ENCODE results near the gene C19orf53. TPM values are rescaled to one million over a fixed set of nuclear protein-coding genes. Genes with fewer than 3 reads are reported as not detected.

Gene C19orf53
- total and polyA plus RNA-seq, 9 of the 15 experiments (the other 6 are each of a cell fraction or from before 2014, with no cell fraction given), result 98.5 to 441 (median 164) TPM

GRCh38 chr19:13799669-13800068 is 25.4 kb downstream of the C19orf53 start:
- ChIA-PET CTCF (ENCODE audit: low intra/inter-chr PET ratio) (no interaction called here), POLR2A (interaction anchor here (2.7 kb wide), 1 partner anchor 11 kb away, joined by 11 read pairs; no protein-coding TSS in a partner anchor)
- intact Hi-C loops (cut with micrococcal nuclease), result no loop called here
- H3K9me1 ChIP-seq (ENCODE audit: control insufficient read depth, insufficient read depth, low read length), result no peaks in the 10 kb centered on the region
- H3K79me2 ChIP-seq (ENCODE audit: control insufficient read depth, insufficient read depth, low read length), result no peaks in the 10 kb centered on the region
- H4K20me1 ChIP-seq (replicated peaks; ENCODE audit: control insufficient read depth, insufficient read depth, low read length), result no peaks in the 10 kb centered on the region
- DNase-seq (ENCODE audit: extremely low read depth in 1 of 4, low spot score in 3 of 4), result no peak
- H3K9ac ChIP-seq (ENCODE audit: insufficient read depth in 1 of 2, low read depth in 2 of 2, low read length in 2 of 2), result no peak overlapping the region
- FAIRE-seq, result no peak
- no peak overlapping the region for H3K27ac ChIP-seq (ENCODE audit: extremely low read depth, low read depth, low read length)
- 100% methylated on average over 5 of the region's 22 CpGs for WGBS (ENCODE audit: insufficient coverage, low coverage, missing lambda C conversion rate)
- in situ Hi-C loops (cut with MboI), result no loop called here
- no peak overlapping the region for H2AFZ ChIP-seq (ENCODE audit: low read depth, low read length)
- no peaks in the 10 kb centered on the region for H3K27me3 ChIP-seq (ENCODE audit: control insufficient read depth in 2 of 2, insufficient read depth in 2 of 2, low read length in 2 of 2)
- H3K4me1 ChIP-seq (replicated peaks in 1 of 2; ENCODE audit: control insufficient read depth in 2 of 2, insufficient read depth in 2 of 2, low read length in 2 of 2), result peaks cover 15 to 36% of the 10 kb centered on the region in 2 experiments; a peak in 4 of 5 replicates
- H3K4me3 ChIP-seq, result no peak overlapping the region
- no peak overlapping the region for H3K4me2 ChIP-seq (ENCODE audit: insufficient read depth, low read length)
- H3K9me3 ChIP-seq (replicated peaks; ENCODE audit: control insufficient read depth, insufficient read depth, low read depth, low read length), result no peaks in the 10 kb centered on the region
- ATAC-seq, result no peak
- no peaks in the 10 kb centered on the region for H3K36me3 ChIP-seq (ENCODE audit: control insufficient read depth, insufficient read depth, low read length)
- BruUV-seq (replicated peaks), result no TSS peak
- TF ChIP-seq GTF2A2 (tag; IDR thresholded peaks at IDR 0.05), result no peak
- no peak for TF ChIP-seq SNAPC5 (CRISPR knock-in tag; IDR thresholded peaks at IDR 0.05)
- no peak for TF ChIP-seq ZNF589 (CRISPR knock-in tag; IDR thresholded peaks at IDR 0.05; ENCODE audit: low read depth)
- no peak for TF ChIP-seq PPARD (CRISPR knock-in tag; IDR thresholded peaks at IDR 0.05)
- no peak for TF ChIP-seq PREB (CRISPR knock-in tag; IDR thresholded peaks at IDR 0.05)
- TF ChIP-seq RERE (CRISPR knock-in tag; IDR thresholded peaks at IDR 0.05; ENCODE audit: borderline replicate concordance), result no peak
- no peak for TF ChIP-seq MEIS2 (IDR thresholded peaks at IDR 0.05; ENCODE audit: partially characterized antibody)
- no peak for TF ChIP-seq KLF16 (IDR thresholded peaks at IDR 0.05)
- no peak for TF ChIP-seq MAFG (tag; conservative IDR thresholded peaks at IDR 0.05)
- no peak for TF ChIP-seq PHF8 (IDR thresholded peaks at IDR 0.05; ENCODE audit: borderline replicate concordance, low read length)
- TF ChIP-seq NFIC (IDR thresholded peaks at IDR 0.05), result no peak
- TF ChIP-seq NEUROD1 (IDR thresholded peaks at IDR 0.05; ENCODE audit: borderline replicate concordance, low read depth, low read length, partially characterized antibody), result no peak
- TF ChIP-seq NCOR1 (IDR thresholded peaks at IDR 0.05), result no peak
- no peak for TF ChIP-seq GTF3C2 (IDR thresholded peaks at IDR 0.05; ENCODE audit: borderline replicate concordance, extremely low read depth, insufficient read length)

All from K562 (cell line).